ENCODE results near the gene USP13.

DNA sequence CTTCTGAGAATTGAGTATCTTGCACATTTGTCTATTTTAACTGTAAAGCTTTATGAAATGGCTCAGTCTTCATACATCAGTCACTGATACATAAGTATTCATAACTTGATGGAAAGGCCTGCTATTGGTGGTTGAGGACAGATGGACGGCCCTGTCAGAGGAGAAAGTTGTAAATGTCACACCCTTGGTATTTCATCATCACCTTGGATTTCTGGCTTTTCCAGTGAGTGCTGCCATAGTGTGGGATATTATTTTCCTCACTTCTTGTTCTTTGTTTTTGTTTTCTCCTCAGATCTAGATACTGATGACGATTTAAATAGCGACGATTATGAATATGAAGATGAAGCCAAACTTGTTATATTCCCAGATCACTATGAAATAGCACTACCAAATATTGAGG, 47.9 kb downstream of the USP13 start:
- TF ChIP-seq, protein P1, sequence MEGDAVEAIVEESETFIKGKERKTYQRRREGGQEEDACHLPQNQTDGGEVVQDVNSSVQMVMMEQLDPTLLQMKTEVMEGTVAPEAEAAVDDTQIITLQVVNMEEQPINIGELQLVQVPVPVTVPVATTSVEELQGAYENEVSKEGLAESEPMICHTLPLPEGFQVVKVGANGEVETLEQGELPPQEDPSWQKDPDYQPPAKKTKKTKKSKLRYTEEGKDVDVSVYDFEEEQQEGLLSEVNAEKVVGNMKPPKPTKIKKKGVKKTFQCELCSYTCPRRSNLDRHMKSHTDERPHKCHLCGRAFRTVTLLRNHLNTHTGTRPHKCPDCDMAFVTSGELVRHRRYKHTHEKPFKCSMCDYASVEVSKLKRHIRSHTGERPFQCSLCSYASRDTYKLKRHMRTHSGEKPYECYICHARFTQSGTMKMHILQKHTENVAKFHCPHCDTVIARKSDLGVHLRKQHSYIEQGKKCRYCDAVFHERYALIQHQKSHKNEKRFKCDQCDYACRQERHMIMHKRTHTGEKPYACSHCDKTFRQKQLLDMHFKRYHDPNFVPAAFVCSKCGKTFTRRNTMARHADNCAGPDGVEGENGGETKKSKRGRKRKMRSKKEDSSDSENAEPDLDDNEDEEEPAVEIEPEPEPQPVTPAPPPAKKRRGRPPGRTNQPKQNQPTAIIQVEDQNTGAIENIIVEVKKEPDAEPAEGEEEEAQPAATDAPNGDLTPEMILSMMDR (conservative IDR thresholded peaks at IDR 0.05), result no peak
- no peak for TF ChIP-seq ZFX (IDR thresholded peaks at IDR 0.05)
